Measurements from ENCODE around the gene RDH13.
A peak's percentile ranks its signal among the peaks of the same experiment; 100 is the strongest.
"Not testable (repeated sequence)": the region's sequence is repeated elsewhere in the genome, so short reads cannot be mapped to it uniquely, and the experiment has no call there.

The RDH13 gene

GRCh38 chr19:55062735-55063491 lies at the start of gene RDH13:
TSS of gene RDH13 (minus strand) at chr19:55063148. CDS start at chr19:55063032, 116 bp downstream.
- DNase-seq (ENCODE audit: low read depth, low spot score), result peak; percentile 82

- no peak for DNase-seq (ENCODE audit: low read depth, low spot score)
Observed at GRCh38 chr19:55112246-55112776, 49.4 kb upstream of the RDH13 start.

- DNase-seq (ENCODE audit: low read depth, low spot score), result no peak
Observed at GRCh38 chr19:55111238-55111831, 48.4 kb upstream of the RDH13 start.

GRCh38 chr19:55109527-55110291 lies 46.8 kb upstream of the RDH13 start:
- DNase-seq (ENCODE audit: low read depth, low spot score), result no peak

GRCh38 chr19:55107252-55107651 lies 44.3 kb upstream of the RDH13 start:
- DNase-seq (ENCODE audit: low read depth, low spot score), result not testable (repeated sequence)

GRCh38 chr19:55106591-55106990 lies 43.6 kb upstream of the RDH13 start:
- no peak for DNase-seq (ENCODE audit: low read depth, low spot score)

- DNase-seq (ENCODE audit: low read depth, low spot score), result no peak
Observed at GRCh38 chr19:55105237-55105636, 42.3 kb upstream of the RDH13 start.

GRCh38 chr19:55103190-55103589 lies 40.2 kb upstream of the RDH13 start:
- no peak for DNase-seq (ENCODE audit: low read depth, low spot score)

GRCh38 chr19:55101261-55101660 lies 38.3 kb upstream of the RDH13 start:
- DNase-seq (ENCODE audit: low read depth, low spot score), result no peak

- DNase-seq (ENCODE audit: low read depth, low spot score), result no peak
Observed at GRCh38 chr19:55099557-55100506, 36.9 kb upstream of the RDH13 start.

GRCh38 chr19:55098716-55099556 lies 36.0 kb upstream of the RDH13 start:
- DNase-seq (ENCODE audit: low read depth, low spot score), result no peak

GRCh38 chr19:55097864-55098715 lies 35.1 kb upstream of the RDH13 start:
- DNase-seq (ENCODE audit: low read depth, low spot score), result no peak

GRCh38 chr19:55096061-55096701 lies 33.2 kb upstream of the RDH13 start:
- no peak for DNase-seq (ENCODE audit: low read depth, low spot score)

- DNase-seq (ENCODE audit: low read depth, low spot score), result no peak
Observed at GRCh38 chr19:55095260-55096060, 32.5 kb upstream of the RDH13 start.

- DNase-seq (ENCODE audit: low read depth, low spot score), result no peak
Observed at GRCh38 chr19:55094456-55095259, 31.7 kb upstream of the RDH13 start.

GRCh38 chr19:55092423-55093318 lies 29.7 kb upstream of the RDH13 start:
- no peak for DNase-seq (ENCODE audit: low read depth, low spot score)

Measured in brain pericyte (primary cell).